GM23338 (cell line): ENCODE measurements around the gene PEDS1.

ENCODE experiments used
- CREB1 ChIP-seq: fragments of 250-450 bp; sonication (Bioruptor Pico); IDR thresholded peaks from 2 replicates; pipeline ENCODE4 v1.5.0; 2020; ENCODE audit warnings: low read depth, mild to moderate bottlenecking, moderate library complexity
- EZH2 ChIP-seq: fragments of 200-600 bp; sonication (generic); IDR thresholded peaks from one replicate; pipeline ENCODE4 v1.8.0; 2017; ENCODE audit warnings: antibody characterized with exemption, mild to moderate bottlenecking, low read depth; ENCODE audit not compliant: unreplicated experiment
- EZH2phosphoT487 ChIP-seq: fragments of 200-600 bp; sonication (generic); IDR thresholded peaks from one replicate; pipeline ENCODE4 v1.8.1; 2018; ENCODE audit warnings: antibody characterized with exemption; ENCODE audit not compliant: unreplicated experiment
- NANOG ChIP-seq: IDR thresholded peaks from 2 replicates; pipeline ENCODE4 v1.6.1; 2016; ENCODE audit warnings: antibody characterized with exemption, borderline replicate concordance
- POLR2AphosphoS5 ChIP-seq: IDR thresholded peaks from 2 replicates; pipeline ENCODE4 v1.6.1; 2016; ENCODE audit warnings: antibody characterized with exemption, low read depth
- ZNF114 ChIP-seq: fragments of 250-450 bp; sonication (Bioruptor Pico); IDR thresholded peaks from 2 replicates; pipeline ENCODE4 v1.5.0; 2020; ENCODE audit warnings: mild to moderate bottlenecking, moderate library complexity
- TF ChIP-seq, protein P1 (sequence below), 2 experiments: fragments of 200-600 bp in 1 of 2; sonication (generic) in 1 of 2; conservative IDR thresholded peaks; 2 replicates each; pipeline versions ENCODE4 v1.5.1 to v1.6.1; 2016 to 2017; ENCODE audit warnings: antibody characterized with exemption in 2 of 2, low read depth in 2 of 2, mild to moderate bottlenecking in 2 of 2, moderate library complexity in 1 of 2
- TF ChIP-seq, protein P2 (sequence below): IDR thresholded peaks from one replicate; pipeline ENCODE4 v1.6.1; 2018; ENCODE audit warnings: antibody characterized with exemption; ENCODE audit not compliant: unreplicated experiment
- TF ChIP-seq, protein P3 (sequence below): IDR thresholded peaks from 2 replicates; pipeline ENCODE4 v1.6.1; 2016; ENCODE audit warnings: antibody characterized with exemption

DNA sequence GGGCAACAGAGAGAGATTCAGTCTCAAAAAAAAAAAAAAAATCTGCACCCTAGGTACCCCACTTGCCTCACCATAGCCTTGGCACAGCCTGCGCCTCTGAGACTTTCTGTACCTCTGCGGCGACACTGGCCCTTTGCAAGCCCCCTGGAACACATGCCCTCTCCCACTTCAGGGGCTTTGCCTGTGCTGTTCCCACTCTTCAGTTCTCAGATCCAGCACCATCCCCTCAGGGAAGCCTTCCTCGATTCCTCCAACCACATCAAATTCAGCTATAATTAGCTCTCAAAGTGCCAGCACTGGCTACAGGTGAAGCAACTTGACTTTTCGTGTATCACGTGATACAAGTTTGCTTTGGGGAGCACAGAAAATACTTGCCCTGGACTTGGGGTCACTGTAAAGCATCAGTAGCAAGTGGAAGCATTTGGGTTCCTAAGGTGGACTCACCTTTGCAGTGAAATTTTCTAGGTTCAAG, 38.4 kb downstream of the PEDS1 start:
- TF ChIP-seq POLR2AphosphoS5 (no peak), EZH2 (no peak), CREB1 (CRISPR knock-in tag) (no peak), EZH2phosphoT487 (no peak), ZNF114 (CRISPR knock-in tag) (no peak), NANOG (no peak)
- TF ChIP-seq, protein P1, sequence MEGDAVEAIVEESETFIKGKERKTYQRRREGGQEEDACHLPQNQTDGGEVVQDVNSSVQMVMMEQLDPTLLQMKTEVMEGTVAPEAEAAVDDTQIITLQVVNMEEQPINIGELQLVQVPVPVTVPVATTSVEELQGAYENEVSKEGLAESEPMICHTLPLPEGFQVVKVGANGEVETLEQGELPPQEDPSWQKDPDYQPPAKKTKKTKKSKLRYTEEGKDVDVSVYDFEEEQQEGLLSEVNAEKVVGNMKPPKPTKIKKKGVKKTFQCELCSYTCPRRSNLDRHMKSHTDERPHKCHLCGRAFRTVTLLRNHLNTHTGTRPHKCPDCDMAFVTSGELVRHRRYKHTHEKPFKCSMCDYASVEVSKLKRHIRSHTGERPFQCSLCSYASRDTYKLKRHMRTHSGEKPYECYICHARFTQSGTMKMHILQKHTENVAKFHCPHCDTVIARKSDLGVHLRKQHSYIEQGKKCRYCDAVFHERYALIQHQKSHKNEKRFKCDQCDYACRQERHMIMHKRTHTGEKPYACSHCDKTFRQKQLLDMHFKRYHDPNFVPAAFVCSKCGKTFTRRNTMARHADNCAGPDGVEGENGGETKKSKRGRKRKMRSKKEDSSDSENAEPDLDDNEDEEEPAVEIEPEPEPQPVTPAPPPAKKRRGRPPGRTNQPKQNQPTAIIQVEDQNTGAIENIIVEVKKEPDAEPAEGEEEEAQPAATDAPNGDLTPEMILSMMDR (conservative IDR thresholded peaks at IDR 0.05; ENCODE audit: low read depth in 2 of 2): no peak
- TF ChIP-seq, protein P2, sequence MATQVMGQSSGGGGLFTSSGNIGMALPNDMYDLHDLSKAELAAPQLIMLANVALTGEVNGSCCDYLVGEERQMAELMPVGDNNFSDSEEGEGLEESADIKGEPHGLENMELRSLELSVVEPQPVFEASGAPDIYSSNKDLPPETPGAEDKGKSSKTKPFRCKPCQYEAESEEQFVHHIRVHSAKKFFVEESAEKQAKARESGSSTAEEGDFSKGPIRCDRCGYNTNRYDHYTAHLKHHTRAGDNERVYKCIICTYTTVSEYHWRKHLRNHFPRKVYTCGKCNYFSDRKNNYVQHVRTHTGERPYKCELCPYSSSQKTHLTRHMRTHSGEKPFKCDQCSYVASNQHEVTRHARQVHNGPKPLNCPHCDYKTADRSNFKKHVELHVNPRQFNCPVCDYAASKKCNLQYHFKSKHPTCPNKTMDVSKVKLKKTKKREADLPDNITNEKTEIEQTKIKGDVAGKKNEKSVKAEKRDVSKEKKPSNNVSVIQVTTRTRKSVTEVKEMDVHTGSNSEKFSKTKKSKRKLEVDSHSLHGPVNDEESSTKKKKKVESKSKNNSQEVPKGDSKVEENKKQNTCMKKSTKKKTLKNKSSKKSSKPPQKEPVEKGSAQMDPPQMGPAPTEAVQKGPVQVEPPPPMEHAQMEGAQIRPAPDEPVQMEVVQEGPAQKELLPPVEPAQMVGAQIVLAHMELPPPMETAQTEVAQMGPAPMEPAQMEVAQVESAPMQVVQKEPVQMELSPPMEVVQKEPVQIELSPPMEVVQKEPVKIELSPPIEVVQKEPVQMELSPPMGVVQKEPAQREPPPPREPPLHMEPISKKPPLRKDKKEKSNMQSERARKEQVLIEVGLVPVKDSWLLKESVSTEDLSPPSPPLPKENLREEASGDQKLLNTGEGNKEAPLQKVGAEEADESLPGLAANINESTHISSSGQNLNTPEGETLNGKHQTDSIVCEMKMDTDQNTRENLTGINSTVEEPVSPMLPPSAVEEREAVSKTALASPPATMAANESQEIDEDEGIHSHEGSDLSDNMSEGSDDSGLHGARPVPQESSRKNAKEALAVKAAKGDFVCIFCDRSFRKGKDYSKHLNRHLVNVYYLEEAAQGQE: no peak
- TF ChIP-seq, protein P3, sequence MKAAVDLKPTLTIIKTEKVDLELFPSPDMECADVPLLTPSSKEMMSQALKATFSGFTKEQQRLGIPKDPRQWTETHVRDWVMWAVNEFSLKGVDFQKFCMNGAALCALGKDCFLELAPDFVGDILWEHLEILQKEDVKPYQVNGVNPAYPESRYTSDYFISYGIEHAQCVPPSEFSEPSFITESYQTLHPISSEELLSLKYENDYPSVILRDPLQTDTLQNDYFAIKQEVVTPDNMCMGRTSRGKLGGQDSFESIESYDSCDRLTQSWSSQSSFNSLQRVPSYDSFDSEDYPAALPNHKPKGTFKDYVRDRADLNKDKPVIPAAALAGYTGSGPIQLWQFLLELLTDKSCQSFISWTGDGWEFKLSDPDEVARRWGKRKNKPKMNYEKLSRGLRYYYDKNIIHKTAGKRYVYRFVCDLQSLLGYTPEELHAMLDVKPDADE: no peak
